ENCODE data around the gene CENPK.
A peak's percentile ranks its signal among the peaks of the same experiment; 100 is the strongest.
"Not testable (repeated sequence)": the region's sequence is repeated elsewhere in the genome, so short reads cannot be mapped to it uniquely, and the experiment has no call there.

Gene CENPK

GRCh38 chr5:65489119-65489518, 73.8 kb downstream of the CENPK start:
- DNase-seq: no peak

GRCh38 chr5:65488038-65488687, 74.8 kb downstream of the CENPK start:
- DNase-seq: not testable (repeated sequence)

- DNase-seq: not testable (repeated sequence)
These were observed 76.2 kb downstream of the CENPK start for GRCh38 chr5:65486803-65487202.

GRCh38 chr5:65485405-65485804, 77.6 kb downstream of the CENPK start:
- DNase-seq: no peak

- DNase-seq: no peak
These were observed 79.2 kb downstream of the CENPK start for GRCh38 chr5:65483546-65484346.

- no peak for DNase-seq
These were observed 80.0 kb downstream of the CENPK start for GRCh38 chr5:65482736-65483545.

GRCh38 chr5:65482296-65482735, 80.7 kb downstream of the CENPK start:
- no peak for DNase-seq

GRCh38 chr5:65481635-65482295, 81.2 kb downstream of the CENPK start, which contains the start of gene ADAMTS6:
TSS of gene ADAMTS6 (minus strand) at chr5:65481920. CDS start at chr5:65473673, 8,247 bp downstream.
- peak; percentile 73 for DNase-seq

GRCh38 chr5:65481171-65481581, 81.8 kb downstream of the CENPK start:
- no peak for DNase-seq

GRCh38 chr5:65480306-65480865, 82.6 kb downstream of the CENPK start:
- peak; percentile 56 for DNase-seq

- DNase-seq: no peak
These were observed 83.4 kb downstream of the CENPK start for GRCh38 chr5:65479527-65479926.

- DNase-seq: no peak
These were observed 84.6 kb downstream of the CENPK start for GRCh38 chr5:65478336-65478735.

- no peak for DNase-seq
These were observed 87.1 kb downstream of the CENPK start for GRCh38 chr5:65475895-65476294.

- DNase-seq: no peak
These were observed 87.6 kb downstream of the CENPK start for GRCh38 chr5:65475336-65475735.

- no peak for DNase-seq
These were observed 88.7 kb downstream of the CENPK start for GRCh38 chr5:65474130-65474711.

- DNase-seq: no peak
These were observed 94.3 kb downstream of the CENPK start for GRCh38 chr5:65468633-65469032.

Measured in activated T-cell treated with anti-CD3 and anti-CD28 coated beads, Interleukin-2, amount 50 U/mL, for 1 hour (primary cell).